CD4-positive, CD25-positive, alpha-beta regulatory T cell (primary cell): ENCODE data around the gene PRMT7. TPM values are rescaled to one million over a fixed set of nuclear protein-coding genes. Genes with fewer than 3 reads are reported as not detected.

Experiments used
- ATAC-seq, 2 donors: fragments of 150-1000 bp; cut with Tn5 transposase; one replicate each; pipeline ENCODE4 v1.10.0; 2021; ENCODE audit warnings: low read depth in 2 of 2, moderate number of reproducible peaks in 2 of 2, moderate library complexity in 1 of 2
- DNase-seq, 3 donors: peaks; one replicate each; pipeline versions ENCODE4 v3.0.0 to v3.0.0-alpha.2; 2012 to 2022; ENCODE audit warnings: mixed read lengths in 1 of 3
- H3K27ac ChIP-seq: one replicate; pipeline ENCODE4 v1.7.0; 2013; ENCODE audit warnings: mild to moderate bottlenecking, low read length; ENCODE audit not compliant: insufficient read depth, poor library complexity, severe bottlenecking
- H3K27me3 ChIP-seq: one replicate; pipeline ENCODE4 v1.7.0; 2013; ENCODE audit warnings: low read length; ENCODE audit not compliant: control insufficient read depth, insufficient read depth
- H3K36me3 ChIP-seq: one replicate; pipeline ENCODE4 v1.7.0; 2013; ENCODE audit warnings: mild to moderate bottlenecking, low read length, moderate library complexity; ENCODE audit not compliant: control insufficient read depth, insufficient read depth
- H3K4me1 ChIP-seq: 2 replicates; pipeline ENCODE4 v1.7.0; 2013; ENCODE audit warnings: mild to moderate bottlenecking, low read length; ENCODE audit not compliant: insufficient read depth, control insufficient read depth, poor library complexity, severe bottlenecking
- H3K4me3 ChIP-seq: one replicate; pipeline ENCODE4 v1.7.0; 2013; ENCODE audit warnings: low read depth, mild to moderate bottlenecking, low read length, moderate library complexity
- H3K9me3 ChIP-seq, 2 experiments: 1 replicate in 1 of 2; 2 replicates in 1 of 2; pipeline ENCODE4 v1.7.0; 2013; ENCODE audit warnings: low read length in 2 of 2, mild to moderate bottlenecking in 1 of 2, moderate library complexity in 1 of 2; ENCODE audit not compliant: control insufficient read depth in 2 of 2
- H3K27ac Mint-ChIP-seq, 3 donors: one replicate each; pipeline ENCODE4 v1.8.0; 2020 to 2022; ENCODE audit warnings: mild to moderate bottlenecking in 3 of 3, mixed read lengths in 3 of 3, moderate library complexity in 2 of 3
- H3K27me3 Mint-ChIP-seq: one replicate; pipeline ENCODE4 v1.8.0; 2022; ENCODE audit warnings: mild to moderate bottlenecking, mixed read lengths
- H3K36me3 Mint-ChIP-seq: one replicate; pipeline ENCODE4 v1.8.0; 2020; ENCODE audit warnings: mixed read lengths
- H3K4me1 Mint-ChIP-seq, 4 donors: one replicate each; pipeline ENCODE4 v1.8.0; 2020 to 2022; ENCODE audit warnings: mixed read lengths in 4 of 4, mild to moderate bottlenecking in 1 of 4
- H3K4me3 Mint-ChIP-seq, 4 donors: one replicate each; pipeline ENCODE4 v1.8.0; 2020 to 2022; ENCODE audit warnings: mild to moderate bottlenecking in 4 of 4, mixed read lengths in 4 of 4, moderate library complexity in 3 of 4
- H3K9me3 Mint-ChIP-seq, 7 donors: one replicate each; pipeline ENCODE4 v1.8.0; 2020 to 2022; ENCODE audit warnings: mixed read lengths in 7 of 7, mild to moderate bottlenecking in 3 of 7, moderate library complexity in 2 of 7
- polyA plus RNA-seq, 4 donors: library from polyadenylated mRNA; unstranded; fragments of 300-500 nt; fragmentation: Illumina TruSeq; gene quantifications; one replicate each; pipeline ENCODE4 v1.2.3, GENCODE V29; 2021
- total RNA-seq: library from RNA; stranded (reverse); gene quantifications from one replicate; pipeline ENCODE4 v1.2.3, GENCODE V29; 2022

The PRMT7 gene
- total and polyA plus RNA-seq, 5 donors from 2014 or later: 32.4 to 53.8 (median 34.7) TPM

DNA sequence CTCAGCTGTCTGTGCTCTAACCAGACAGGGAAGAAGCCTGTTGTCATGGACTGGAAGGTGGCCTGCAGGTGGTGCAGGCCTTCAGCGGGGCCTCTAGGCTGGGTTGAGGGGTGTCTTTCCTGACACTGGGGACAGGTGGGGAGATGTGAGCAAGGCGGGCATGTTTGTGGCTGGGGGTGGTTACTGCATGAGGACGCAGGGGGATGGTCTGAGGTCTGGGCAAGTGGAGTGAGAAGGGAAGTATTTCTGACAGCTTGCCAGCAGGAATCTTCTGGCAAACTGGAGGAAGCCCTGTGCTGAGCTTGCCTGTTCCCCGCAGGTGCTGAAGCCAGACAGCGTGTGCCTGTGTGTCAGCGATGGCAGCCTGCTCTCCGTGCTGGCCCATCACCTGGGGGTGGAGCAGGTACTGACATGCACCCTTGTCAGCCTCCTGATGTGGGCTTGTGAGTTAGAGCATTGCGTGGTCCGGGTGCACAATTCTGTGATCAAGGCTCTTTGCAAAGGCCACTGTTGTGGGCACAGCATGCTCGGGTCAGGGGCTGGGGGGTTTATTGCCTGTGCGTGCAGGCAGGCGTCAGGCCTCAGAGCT is 36.2 kb downstream of the PRMT7 start:
- H3K9me3 ChIP-seq: no peaks in the 10 kb centered on the region
- H3K27me3 ChIP-seq: no peaks in the 10 kb centered on the region
- Mint-ChIP-seq H3K27me3 (no peaks in the 10 kb centered on the region), H3K4me1 (peaks cover 0 to 6% (median 3%) of the 10 kb centered on the region in 4 donors), H3K36me3 (peaks cover 45% of the 10 kb centered on the region), H3K27ac (peak overlapping the region; percentile 20 to 82 (median 67)), H3K9me3 (no peaks in the 10 kb centered on the region), H3K4me3 (no peak overlapping the region)
- H3K27ac ChIP-seq: no peak overlapping the region
- DNase-seq: no peak
- ATAC-seq: no peak
- peaks cover 82% of the 10 kb centered on the region for H3K36me3 ChIP-seq
- H3K4me3 ChIP-seq: no peak overlapping the region
- H3K4me1 ChIP-seq: no peaks in the 10 kb centered on the region

- no peaks in the 10 kb centered on the region for H3K9me3 Mint-ChIP-seq
- Histone ChIP-seq H3K27me3 (no peaks in the 10 kb centered on the region), H3K27ac (no peak overlapping the region), H3K4me1 (no peaks in the 10 kb centered on the region), H3K36me3 (peaks cover 83% of the 10 kb centered on the region), H3K9me3 (no peaks in the 10 kb centered on the region), H3K4me3 (no peak overlapping the region)
- ATAC-seq: no peak
- H3K4me3 Mint-ChIP-seq: no peak overlapping the region
- peaks cover 0 to 6% (median 3%) of the 10 kb centered on the region in 4 donors for H3K4me1 Mint-ChIP-seq
- H3K36me3 Mint-ChIP-seq: peaks cover 45% of the 10 kb centered on the region
- no peak for DNase-seq
- H3K27ac Mint-ChIP-seq: peak overlapping the region in 1 of 3 donors; percentile 67
- H3K27me3 Mint-ChIP-seq: no peaks in the 10 kb centered on the region
Measured at GRCh38 chr16:68347605-68348004, 36.8 kb downstream of the PRMT7 start.

DNA sequence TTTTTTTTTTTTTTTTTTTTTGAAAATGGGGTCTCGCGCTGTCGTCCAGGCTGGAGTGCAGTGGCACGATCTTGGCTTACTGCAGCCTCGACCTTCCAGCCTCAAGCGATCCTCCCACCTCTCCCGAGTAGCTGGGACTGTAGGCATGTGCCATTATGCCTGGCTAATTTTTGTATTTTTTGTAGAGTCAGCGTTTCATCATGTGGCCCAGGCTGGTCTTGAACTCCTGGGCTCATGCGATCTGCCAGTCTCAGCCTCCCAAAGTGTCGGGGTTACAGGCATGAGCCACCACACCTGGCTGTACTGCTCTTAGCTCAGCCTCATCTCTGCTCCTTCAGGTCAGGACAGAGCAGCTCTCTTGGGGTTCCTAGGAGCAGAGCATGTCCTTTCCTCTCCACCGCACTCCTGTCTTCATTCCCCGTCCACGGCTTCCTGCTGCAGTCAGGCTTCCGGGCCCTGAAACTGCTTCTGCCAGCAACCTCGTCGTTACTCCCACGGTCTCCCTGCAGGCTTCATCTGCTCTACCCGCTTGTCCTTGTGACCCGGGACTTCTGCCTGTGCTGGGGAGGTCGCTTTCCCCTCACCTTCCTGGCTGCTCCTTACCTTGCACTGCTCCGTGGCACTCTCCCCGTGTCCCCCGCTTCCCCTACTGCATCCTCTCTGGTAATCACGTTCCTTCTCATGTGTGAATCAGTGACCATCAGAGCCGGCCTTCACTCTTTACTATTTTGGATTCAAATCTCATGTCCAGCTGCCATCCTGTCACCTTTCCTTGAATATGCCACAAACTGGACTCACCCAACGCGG is 38.0 kb downstream of the PRMT7 start:
- DNase-seq (no peak), ATAC-seq (no peak)
- Histone ChIP-seq H3K9me3 (no peaks in the 10 kb centered on the region), H3K4me3 (no peak overlapping the region), H3K27ac (no peak overlapping the region), H3K4me1 (no peaks in the 10 kb centered on the region), H3K36me3 (peaks cover 86% of the 10 kb centered on the region), H3K27me3 (no peaks in the 10 kb centered on the region)
- Mint-ChIP-seq H3K27ac (no peak overlapping the region), H3K4me1 (peaks cover 0 to 6% (median 3%) of the 10 kb centered on the region in 4 donors), H3K27me3 (no peaks in the 10 kb centered on the region), H3K4me3 (no peak overlapping the region), H3K36me3 (peaks cover 45% of the 10 kb centered on the region), H3K9me3 (no peaks in the 10 kb centered on the region)

GRCh38 chr16:68349838-68350410 is 39.1 kb downstream of the PRMT7 start:
- no peak for ATAC-seq
- H3K36me3 Mint-ChIP-seq: peaks cover 47% of the 10 kb centered on the region

DNA sequence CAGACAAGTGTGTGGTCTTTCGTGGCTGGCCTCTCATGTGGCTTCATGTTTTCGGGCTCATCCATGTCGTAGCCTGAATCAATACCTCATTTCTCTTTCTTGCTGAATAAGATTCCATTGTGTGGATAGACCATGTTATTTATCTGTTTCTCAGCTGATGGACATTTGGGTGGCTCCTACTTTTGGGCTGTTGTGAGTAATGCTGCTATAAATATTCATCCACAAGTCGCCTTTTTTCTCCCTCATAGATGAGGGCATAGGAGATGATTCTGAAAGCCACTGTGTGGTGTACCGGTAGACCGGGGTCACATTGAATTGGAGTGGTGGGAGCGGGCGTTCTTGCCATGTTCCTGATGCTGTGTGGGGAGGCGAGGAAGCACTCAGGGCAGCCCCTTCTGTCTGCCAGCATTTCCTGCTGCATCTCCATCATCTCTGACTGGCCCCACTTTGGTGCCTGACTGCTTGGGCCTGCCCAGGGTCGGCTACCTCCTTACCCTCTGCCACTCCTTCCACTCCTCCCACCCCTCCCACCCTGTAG is 40.1 kb downstream of the PRMT7 start:
- Mint-ChIP-seq H3K4me1 (peaks cover 3 to 17% (median 5%) of the 10 kb centered on the region in 4 donors), H3K9me3 (no peaks in the 10 kb centered on the region), H3K4me3 (no peak overlapping the region), H3K27me3 (no peaks in the 10 kb centered on the region), H3K27ac (peak overlapping the region in 1 of 3 donors; percentile 52), H3K36me3 (peaks cover 47% of the 10 kb centered on the region)
- no peak overlapping the region for H3K4me3 ChIP-seq
- DNase-seq (no peak), ATAC-seq (no peak)
- H3K4me1 ChIP-seq: peaks cover 10% of the 10 kb centered on the region
- no peaks in the 10 kb centered on the region for H3K27me3 ChIP-seq
- H3K36me3 ChIP-seq: peaks cover 79% of the 10 kb centered on the region
- H3K27ac ChIP-seq: no peak overlapping the region
- H3K9me3 ChIP-seq: no peaks in the 10 kb centered on the region

More at GRCh38 chr16:68349838-68350410, 39.1 kb downstream of the PRMT7 start:
- Histone ChIP-seq H3K9me3 (no peaks in the 10 kb centered on the region), H3K36me3 (peaks cover 87% of the 10 kb centered on the region), H3K4me1 (no peaks in the 10 kb centered on the region), H3K27me3 (no peaks in the 10 kb centered on the region), H3K4me3 (no peak overlapping the region), H3K27ac (no peak overlapping the region)
- H3K9me3 Mint-ChIP-seq: no peaks in the 10 kb centered on the region
- H3K4me3 Mint-ChIP-seq: no peak overlapping the region
- H3K27ac Mint-ChIP-seq: no peak overlapping the region
- no peaks in the 10 kb centered on the region for H3K27me3 Mint-ChIP-seq
- no peak for DNase-seq
- H3K4me1 Mint-ChIP-seq: peaks cover 0 to 8% (median 4%) of the 10 kb centered on the region in 4 donors

DNA sequence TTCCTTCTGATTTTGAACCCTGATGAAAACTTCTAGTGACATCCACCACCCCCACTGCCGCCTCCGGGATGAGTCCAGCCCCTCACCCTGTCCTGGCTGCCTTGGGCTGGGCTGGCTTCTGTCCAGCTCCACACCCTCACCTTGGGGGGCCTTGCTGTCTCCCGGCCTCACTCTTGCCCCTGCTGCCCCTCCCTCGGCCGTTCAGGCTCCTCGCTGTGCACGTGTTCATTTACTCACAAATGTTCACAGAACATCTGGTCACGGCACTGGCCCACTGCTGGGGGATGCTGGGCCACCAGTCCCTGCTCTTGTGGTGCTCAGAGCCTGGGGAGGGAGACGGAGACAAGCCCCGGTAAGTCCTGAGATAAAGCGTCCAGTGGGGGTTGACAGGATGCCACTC is 40.6 kb downstream of the PRMT7 start:
- peaks cover 73% of the 10 kb centered on the region for H3K36me3 ChIP-seq
- no peak for DNase-seq
- H3K9me3 Mint-ChIP-seq: no peaks in the 10 kb centered on the region

DNA sequence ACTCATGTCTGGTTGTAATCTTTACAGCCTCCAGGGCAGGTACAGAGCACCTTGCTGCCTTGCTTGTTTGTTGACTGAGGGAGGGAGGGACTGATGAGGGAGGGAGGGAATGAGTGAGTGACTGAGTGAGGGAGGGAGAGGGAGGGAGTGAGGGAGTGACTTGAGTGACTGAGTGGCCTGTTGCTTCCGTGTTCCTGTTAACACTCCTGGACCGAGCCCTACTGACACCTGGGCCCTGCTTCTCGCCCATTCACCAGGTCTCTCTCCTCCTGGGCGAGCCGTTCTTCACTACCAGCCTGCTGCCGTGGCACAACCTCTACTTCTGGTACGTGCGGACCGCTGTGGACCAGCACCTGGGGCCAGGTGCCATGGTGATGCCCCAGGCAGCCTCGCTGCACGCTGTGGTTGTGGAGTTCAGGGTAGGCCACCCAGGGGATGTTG is 41.2 kb downstream of the PRMT7 start:
- ATAC-seq (no peak), DNase-seq (no peak)
- H3K4me3 ChIP-seq: no peak overlapping the region
- Mint-ChIP-seq H3K4me3 (no peak overlapping the region), H3K27me3 (no peaks in the 10 kb centered on the region), H3K9me3 (no peaks in the 10 kb centered on the region), H3K4me1 (peaks cover 4 to 28% (median 13%) of the 10 kb centered on the region in 4 donors), H3K27ac (peak overlapping the region in 1 of 3 donors; percentile 1), H3K36me3 (peaks cover 41% of the 10 kb centered on the region)
- peaks cover 69% of the 10 kb centered on the region for H3K36me3 ChIP-seq
- H3K27me3 ChIP-seq: no peaks in the 10 kb centered on the region
- H3K27ac ChIP-seq: no peak overlapping the region
- H3K9me3 ChIP-seq: no peaks in the 10 kb centered on the region
- peaks cover 21% of the 10 kb centered on the region for H3K4me1 ChIP-seq

More for the DNA sequence above, 40.6 kb downstream of the PRMT7 start:
- Histone ChIP-seq H3K4me1 (peaks cover 15% of the 10 kb centered on the region), H3K27ac (no peak overlapping the region), H3K9me3 (no peaks in the 10 kb centered on the region), H3K27me3 (no peaks in the 10 kb centered on the region), H3K4me3 (no peak overlapping the region)
- Mint-ChIP-seq H3K36me3 (peaks cover 47% of the 10 kb centered on the region), H3K4me1 (peaks cover 4 to 22% (median 8%) of the 10 kb centered on the region in 4 donors), H3K27me3 (no peaks in the 10 kb centered on the region), H3K4me3 (no peak overlapping the region), H3K27ac (peak overlapping the region in 1 of 3 donors; percentile 36)
- no peak for ATAC-seq
